ENCODE results near the gene TRMT61B. TPM values are rescaled to one million over a fixed set of nuclear protein-coding genes. Genes with fewer than 3 reads are reported as not detected.

TRMT61B gene
- 7.5 and 15.2 TPM in 2 replicates for total RNA-seq

DNA sequence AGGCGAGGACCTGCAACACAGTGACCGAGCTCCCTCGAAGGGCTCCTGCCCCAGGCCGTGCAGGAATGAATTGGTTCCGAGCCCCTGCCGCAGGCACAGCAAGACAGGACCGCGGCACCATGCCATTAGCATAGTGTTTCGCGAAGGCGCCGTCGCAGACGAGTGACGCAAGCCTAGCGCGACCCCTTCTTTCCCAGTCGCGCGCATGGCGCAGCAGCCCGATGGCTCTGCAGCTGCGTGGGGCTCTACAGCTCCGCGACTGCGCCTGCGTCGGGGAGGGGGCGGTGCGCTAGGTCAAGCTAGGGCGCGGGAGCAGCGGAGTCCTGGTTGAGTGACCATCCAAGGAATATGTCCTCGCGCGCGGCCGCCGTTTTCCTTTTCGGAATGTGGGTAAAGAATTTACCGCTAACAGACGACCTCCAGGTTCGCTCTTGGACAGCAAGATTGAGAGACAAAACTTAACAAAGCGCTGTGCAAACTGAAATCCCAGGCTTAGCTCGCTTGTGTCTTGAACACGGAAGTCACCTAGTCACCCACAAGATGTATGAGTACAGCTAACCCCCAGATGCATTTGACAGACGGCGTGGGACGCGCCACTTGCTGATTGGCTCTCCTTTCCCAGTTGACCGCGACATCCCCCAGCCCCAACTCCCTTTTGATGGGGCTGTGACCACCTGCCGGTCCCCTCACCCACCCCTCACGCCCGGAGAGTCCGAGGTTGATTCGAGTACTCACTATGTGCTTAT, at the start of gene TRMT61B:
Gene TRMT61B, minus strand, starts transcription at position 164 of the 746 bp plus-strand sequence. Its CDS starts 32 bp downstream, at position 132.

DNA sequence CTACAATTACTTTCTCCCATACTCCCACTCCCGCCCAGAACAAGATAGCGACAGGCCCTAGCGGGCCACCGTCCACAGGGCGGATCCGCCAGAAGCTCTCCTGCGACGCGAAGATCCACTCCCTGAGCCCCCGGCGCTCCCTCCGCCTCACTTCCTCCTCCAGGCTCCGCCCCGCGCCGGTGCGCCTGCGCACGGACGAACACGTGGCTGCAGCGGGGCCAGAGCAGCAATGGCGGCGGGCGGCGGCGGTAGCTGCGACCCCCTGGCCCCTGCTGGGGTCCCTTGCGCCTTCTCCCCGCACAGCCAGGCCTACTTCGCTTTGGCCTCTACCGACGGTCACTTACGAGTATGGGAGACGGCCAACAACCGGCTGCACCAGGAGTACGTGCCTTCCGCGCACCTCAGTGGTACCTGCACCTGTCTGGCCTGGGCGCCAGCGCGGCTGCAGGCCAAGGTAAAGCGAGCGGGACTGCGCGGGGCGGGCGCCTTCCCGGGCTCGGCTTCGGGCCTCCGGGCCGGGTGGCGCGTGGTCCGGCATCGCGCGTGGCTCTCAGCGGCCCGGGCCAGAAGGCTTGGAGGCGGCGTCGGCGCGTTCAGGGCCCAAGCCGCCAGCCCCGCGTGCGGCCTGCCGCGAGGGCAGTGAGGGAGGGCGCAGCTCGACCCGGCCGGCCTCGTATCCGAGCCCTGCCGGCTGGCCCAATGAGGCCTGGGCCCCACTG, 24.5 kb upstream of the TRMT61B start, which contains the start of gene WDR43:
Gene WDR43, plus strand, starts transcription at position 198 of the 719 bp plus-strand sequence. Its CDS starts 32 bp downstream, at position 230.

DNA sequence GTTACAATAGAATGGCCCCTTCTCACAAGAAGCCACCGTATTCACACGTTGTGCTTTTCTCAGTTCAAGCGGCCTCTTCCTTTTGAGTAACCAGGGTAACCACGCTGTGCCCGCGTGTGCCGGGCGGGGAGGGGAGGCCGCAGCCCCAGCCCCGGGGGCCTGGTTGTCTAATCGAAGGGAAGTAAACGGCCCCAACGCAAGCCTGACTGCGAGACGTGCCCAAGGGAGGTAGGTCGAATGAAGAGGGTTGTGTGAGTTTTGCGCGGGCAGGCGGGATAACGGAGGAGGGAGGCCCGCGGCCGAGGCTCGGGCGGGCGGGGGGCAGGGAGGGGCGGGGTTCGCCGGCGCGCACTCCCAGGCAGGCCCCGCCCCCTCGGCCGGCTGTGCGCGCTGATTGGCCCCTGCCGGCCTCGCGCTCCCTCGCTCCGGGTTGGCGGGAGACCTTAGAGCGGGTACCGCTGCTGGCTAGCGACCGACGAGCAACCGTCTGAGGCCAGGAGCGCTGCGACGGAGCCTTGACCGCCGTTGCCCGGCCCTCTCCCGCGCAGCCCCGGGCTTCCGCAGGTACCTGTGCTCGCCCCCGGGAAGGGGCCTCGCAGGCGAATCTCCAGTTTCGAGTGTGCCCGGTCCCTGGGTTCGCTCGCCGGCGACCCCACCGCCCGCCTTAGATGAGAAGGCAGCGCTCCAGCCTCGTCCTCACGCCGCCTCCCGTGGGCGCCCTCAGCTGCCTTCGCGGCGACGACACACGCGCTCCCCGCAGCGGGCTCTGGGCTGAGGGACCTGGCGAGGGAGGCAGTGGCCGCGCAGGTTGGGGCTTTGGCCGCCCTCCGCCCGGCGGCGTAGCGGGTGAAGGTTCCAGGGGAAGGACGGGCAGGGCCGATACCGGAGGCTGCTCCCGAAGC, 59.5 kb downstream of the TRMT61B start, which contains the start of gene SPDYA:
Gene SPDYA, plus strand, starts transcription at position 451 of the 902 bp plus-strand sequence. CDS start 5,181 bp downstream, outside the sequence.

Other genes with a start within 250 kb of the TRMT61B start
- 148 and 191 TPM in 2 replicates for gene PPP1CB, start 118.5 kb downstream of the TRMT61B start, total RNA-seq
- under 0.01 and 0.18 TPM in 2 replicates for gene SPDYA, start 59.5 kb downstream of the TRMT61B start, total RNA-seq
- gene WDR43, start 24.4 kb upstream of the TRMT61B start, total RNA-seq, result 40.4 and 45.4 TPM in 2 replicates
- under 0.01 and 0.53 TPM in 2 replicates for gene TOGARAM2, start 111.0 kb upstream of the TRMT61B start, total RNA-seq
- not detected in 2 replicates for gene PCARE, start 204.2 kb upstream of the TRMT61B start, total RNA-seq
- gene CLIP4, start 245.1 kb upstream of the TRMT61B start, total RNA-seq, result 37.2 and 43.8 TPM in 2 replicates

Data from myometrial cell (primary cell).